MM.1S (cell line): ENCODE measurements around the gene CRKL.

Experiments
- DNase-seq: peaks from one replicate; pipeline ENCODE4 v3.0.0-alpha.2; 2015
- H2AFZ ChIP-seq: fragments of 300-600 bp; sonication (generic); 2 replicates; pipeline ENCODE4 v1.6.0; 2016; ENCODE audit warnings: antibody characterized with exemption, low read length
- H3F3A ChIP-seq: fragments of 300-600 bp; sonication (generic); 2 replicates; pipeline ENCODE4 v1.6.1; 2016; ENCODE audit warnings: mild to moderate bottlenecking, antibody characterized with exemption, low read length, moderate library complexity, mixed read lengths; ENCODE audit not compliant: insufficient read depth
- H3K27ac ChIP-seq: fragments of 300-600 bp; sonication (generic); 2 replicates; pipeline ENCODE4 v1.5.1; 2016; ENCODE audit warnings: mild to moderate bottlenecking, low read length
- H3K27me3 ChIP-seq: fragments of 300-600 bp; sonication (generic); replicated peaks from 2 replicates; pipeline ENCODE4 v1.6.0; 2016; ENCODE audit warnings: low read length; ENCODE audit not compliant: insufficient read depth
- H3K36me3 ChIP-seq: fragments of 300-600 bp; sonication (generic); replicated peaks from 2 replicates; pipeline ENCODE4 v1.6.1; 2016; ENCODE audit warnings: mild to moderate bottlenecking, low read length, mixed read lengths; ENCODE audit not compliant: insufficient read depth
- H3K4me1 ChIP-seq: fragments of 300-600 bp; sonication (generic); 2 replicates; pipeline ENCODE4 v1.6.1; 2016; ENCODE audit warnings: low read length, mixed read lengths
- H3K4me2 ChIP-seq: fragments of 300-600 bp; sonication (generic); 2 replicates; pipeline ENCODE4 v1.6.0; 2016; ENCODE audit warnings: low read depth, low read length
- H3K4me3 ChIP-seq: fragments of 300-600 bp; sonication (generic); 2 replicates; pipeline ENCODE4 v1.5.1; 2016; ENCODE audit warnings: low read length, mixed read lengths
- H3K79me2 ChIP-seq: fragments of 300-600 bp; sonication (generic); 2 replicates; pipeline ENCODE4 v1.6.1; 2016; ENCODE audit warnings: mixed run types, low read length, mixed read lengths
- H3K9ac ChIP-seq: fragments of 300-600 bp; sonication (generic); 2 replicates; pipeline ENCODE4 v1.6.1; 2016; ENCODE audit warnings: low read length, mixed read lengths
- H3K9me2 ChIP-seq: fragments of 300-600 bp; sonication (generic); replicated peaks from 2 replicates; pipeline ENCODE4 v1.6.1; 2016; ENCODE audit warnings: mild to moderate bottlenecking, low read length, mixed read lengths; ENCODE audit not compliant: insufficient read depth
- H3K9me3 ChIP-seq: fragments of 300-600 bp; sonication (generic); replicated peaks from 2 replicates; pipeline ENCODE4 v1.6.1; 2016; ENCODE audit warnings: mild to moderate bottlenecking, low read length, mixed read lengths; ENCODE audit not compliant: insufficient read depth
- H4K20me1 ChIP-seq: fragments of 300-600 bp; sonication (generic); 2 replicates; pipeline ENCODE4 v1.6.1; 2016; ENCODE audit warnings: mild to moderate bottlenecking, low read length, moderate library complexity, mixed read lengths; ENCODE audit not compliant: insufficient read depth
- EZH2 ChIP-seq: fragments of 300-600 bp; sonication (generic); optimal IDR thresholded peaks from 2 replicates; pipeline ENCODE3; 2017; ENCODE audit warnings: low read depth, mild to moderate bottlenecking, antibody characterized with exemption, low read length, mixed read lengths
- EZH2phosphoT487 ChIP-seq: fragments of 300-600 bp; sonication (generic); IDR thresholded peaks from 2 replicates; pipeline ENCODE4 v1.6.1; 2018; ENCODE audit warnings: antibody characterized with exemption, low read length
- TF ChIP-seq, protein P1 (sequence below): fragments of 300-600 bp; sonication (generic); IDR thresholded peaks from 2 replicates; pipeline ENCODE4 v1.5.1; 2016; ENCODE audit warnings: antibody characterized with exemption, low read length, mixed read lengths

Gene CRKL

DNA sequence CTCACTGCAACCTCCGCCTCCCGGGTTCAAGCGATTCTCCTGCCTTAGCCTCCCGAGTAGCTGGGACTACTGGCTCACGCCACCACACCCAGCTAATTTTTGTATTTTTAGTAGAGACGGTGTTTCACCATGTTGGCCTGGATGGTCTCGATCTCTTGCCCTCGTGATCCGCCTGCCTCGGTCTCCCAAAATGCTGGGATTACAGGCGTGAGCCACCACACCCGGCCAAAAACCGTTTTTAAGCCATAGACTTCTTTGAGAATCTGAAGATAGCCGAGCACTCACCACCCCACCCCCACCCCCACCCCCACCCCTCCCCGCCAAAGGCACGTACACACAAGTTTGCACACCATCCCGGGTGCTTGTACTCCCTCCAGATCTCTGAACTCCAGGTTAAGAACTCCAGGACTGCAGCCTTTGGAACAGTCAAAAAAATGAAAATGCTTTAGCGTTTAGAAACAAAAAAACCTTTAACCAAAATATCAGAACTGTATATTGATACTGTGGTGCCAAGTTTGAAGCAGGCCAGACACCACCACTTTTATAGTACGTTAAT is 1.5 kb downstream of the CRKL start:
- Histone ChIP-seq H3K4me3 (peak overlapping the region; percentile 95), H3F3A (peaks cover 3% of the 10 kb centered on the region; the same call in 1 of the 2 replicates), H3K9ac (peak overlapping the region; percentile 92), H2AFZ (no peak overlapping the region), H3K9me3 (no peaks in the 10 kb centered on the region), H3K36me3 (no peaks in the 10 kb centered on the region; the same call in 1 of the 2 replicates), H3K9me2 (no peaks in the 10 kb centered on the region), H4K20me1 (peaks cover 39% of the 10 kb centered on the region), H3K4me2 (peak overlapping the region; percentile 79), H3K79me2 (peaks cover 65% of the 10 kb centered on the region), H3K4me1 (peaks cover 10% of the 10 kb centered on the region), H3K27me3 (no peaks in the 10 kb centered on the region), H3K27ac (no peak overlapping the region)
- TF ChIP-seq EZH2 (no peak), EZH2phosphoT487 (no peak)
- DNase-seq: no peak

DNA sequence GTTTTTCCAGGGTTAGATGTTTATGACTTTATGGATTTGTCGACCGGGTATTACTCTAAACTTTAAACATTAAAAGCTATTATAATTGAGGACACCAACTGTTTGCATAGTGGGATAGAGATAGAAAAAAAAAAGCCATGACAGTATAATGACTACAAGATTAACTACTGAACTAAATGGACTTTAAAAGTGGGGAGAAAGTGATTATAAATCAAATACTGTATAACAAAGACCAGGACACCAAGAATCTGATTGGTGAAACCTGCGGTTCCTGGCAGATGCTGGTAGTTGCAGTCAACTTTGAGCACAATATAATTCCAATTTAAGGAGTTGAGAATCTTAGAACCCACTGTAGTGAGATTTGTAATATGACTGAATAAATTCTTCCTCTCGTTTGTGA is 2.5 kb downstream of the CRKL start:
- Histone ChIP-seq H3K27me3 (no peaks in the 10 kb centered on the region), H3K9ac (peak overlapping the region; percentile 58; the same call in 1 of the 2 replicates), H4K20me1 (peaks cover 48% of the 10 kb centered on the region), H3F3A (peaks cover 3% of the 10 kb centered on the region; the same call in 1 of the 2 replicates), H3K9me2 (no peaks in the 10 kb centered on the region), H3K4me2 (peak overlapping the region; percentile 79), H3K4me3 (peak overlapping the region; percentile 82), H3K27ac (no peak overlapping the region), H3K9me3 (no peaks in the 10 kb centered on the region), H2AFZ (no peak overlapping the region), H3K36me3 (no peaks in the 10 kb centered on the region; the same call in 1 of the 2 replicates), H3K79me2 (peaks cover 75% of the 10 kb centered on the region), H3K4me1 (peaks cover 10% of the 10 kb centered on the region)
- DNase-seq: no peak
- TF ChIP-seq, protein P1, sequence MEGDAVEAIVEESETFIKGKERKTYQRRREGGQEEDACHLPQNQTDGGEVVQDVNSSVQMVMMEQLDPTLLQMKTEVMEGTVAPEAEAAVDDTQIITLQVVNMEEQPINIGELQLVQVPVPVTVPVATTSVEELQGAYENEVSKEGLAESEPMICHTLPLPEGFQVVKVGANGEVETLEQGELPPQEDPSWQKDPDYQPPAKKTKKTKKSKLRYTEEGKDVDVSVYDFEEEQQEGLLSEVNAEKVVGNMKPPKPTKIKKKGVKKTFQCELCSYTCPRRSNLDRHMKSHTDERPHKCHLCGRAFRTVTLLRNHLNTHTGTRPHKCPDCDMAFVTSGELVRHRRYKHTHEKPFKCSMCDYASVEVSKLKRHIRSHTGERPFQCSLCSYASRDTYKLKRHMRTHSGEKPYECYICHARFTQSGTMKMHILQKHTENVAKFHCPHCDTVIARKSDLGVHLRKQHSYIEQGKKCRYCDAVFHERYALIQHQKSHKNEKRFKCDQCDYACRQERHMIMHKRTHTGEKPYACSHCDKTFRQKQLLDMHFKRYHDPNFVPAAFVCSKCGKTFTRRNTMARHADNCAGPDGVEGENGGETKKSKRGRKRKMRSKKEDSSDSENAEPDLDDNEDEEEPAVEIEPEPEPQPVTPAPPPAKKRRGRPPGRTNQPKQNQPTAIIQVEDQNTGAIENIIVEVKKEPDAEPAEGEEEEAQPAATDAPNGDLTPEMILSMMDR: no peak
- TF ChIP-seq EZH2 (no peak), EZH2phosphoT487 (no peak)

DNA sequence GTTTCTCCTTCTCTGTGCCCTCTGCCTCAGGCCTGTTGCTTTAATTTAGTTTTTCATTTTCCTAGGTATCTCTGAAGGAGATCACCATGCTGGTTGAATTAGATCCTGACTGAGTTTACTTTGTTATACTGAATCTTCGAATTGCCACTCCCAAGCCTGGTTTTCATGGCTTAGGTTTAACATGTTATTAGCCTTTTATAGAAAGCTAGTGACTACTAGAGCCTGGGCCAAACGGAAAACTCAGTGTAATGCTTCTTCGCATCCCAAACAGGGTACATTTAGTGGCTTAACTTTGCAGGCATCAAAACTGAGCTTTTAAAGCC is 3.6 kb downstream of the CRKL start:
- no peak for TF ChIP-seq EZH2phosphoT487
- TF ChIP-seq, protein P1: no peak
- no peak for TF ChIP-seq EZH2
- Histone ChIP-seq H4K20me1 (peaks cover 58% of the 10 kb centered on the region), H3K27ac (no peak overlapping the region)

DNA sequence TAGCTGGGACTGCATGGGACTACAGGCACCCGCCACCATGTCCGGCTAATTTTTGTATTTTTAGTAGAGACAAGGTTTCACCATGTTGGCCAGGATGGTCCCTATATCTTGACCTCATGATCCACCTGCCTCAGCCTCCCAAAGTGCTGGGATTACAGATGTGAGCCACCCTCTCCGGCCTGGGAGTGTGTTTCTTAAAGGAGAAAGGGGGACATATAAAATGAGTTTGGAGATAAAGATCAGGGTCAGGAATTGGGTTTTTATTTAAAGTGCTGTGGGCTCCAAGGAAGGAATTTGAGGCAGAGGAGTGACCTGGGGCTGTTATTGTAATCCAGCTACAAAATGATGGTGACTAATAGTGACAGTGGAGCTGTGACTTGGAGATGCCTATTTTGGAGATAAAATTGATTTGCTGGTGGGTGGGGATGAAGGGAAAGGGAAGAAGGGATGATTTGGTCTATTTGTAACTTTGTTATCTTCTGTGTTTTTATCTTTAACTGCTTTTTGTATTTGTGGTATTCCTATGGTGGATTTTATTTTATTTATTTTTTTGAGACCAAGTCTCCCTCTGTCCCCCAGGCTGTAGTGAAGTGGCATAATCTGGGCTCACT is 5.0 kb downstream of the CRKL start:
- H3K9ac ChIP-seq: no peak overlapping the region
- H4K20me1 ChIP-seq: peaks cover 67% of the 10 kb centered on the region
- no peaks in the 10 kb centered on the region for H3K9me3 ChIP-seq
- no peaks in the 10 kb centered on the region for H3K27me3 ChIP-seq
- H3K4me2 ChIP-seq: no peak overlapping the region
- TF ChIP-seq EZH2phosphoT487 (no peak), EZH2 (no peak)
- TF ChIP-seq, protein P1: no peak
- peaks cover 100% of the 10 kb centered on the region for H3K79me2 ChIP-seq
- H3K9me2 ChIP-seq: no peaks in the 10 kb centered on the region
- H3F3A ChIP-seq: 0 out of 2 replicates have a peak, but pooled peaks cover 3% of the 10 kb centered on the region
- no peaks in the 10 kb centered on the region; the same call in 1 of the 2 replicates for H3K36me3 ChIP-seq
- H2AFZ ChIP-seq: no peak overlapping the region
- H3K4me1 ChIP-seq: peaks cover 10% of the 10 kb centered on the region
- no peak overlapping the region for H3K4me3 ChIP-seq
- H3K27ac ChIP-seq: no peak overlapping the region
- no peak for DNase-seq

More for the DNA sequence above, 3.6 kb downstream of the CRKL start:
- no peak overlapping the region for H3K9ac ChIP-seq
- peak overlapping the region; percentile 82; the same call in 1 of the 2 replicates for H3K4me3 ChIP-seq
- no peaks in the 10 kb centered on the region for H3K9me3 ChIP-seq
- H3F3A ChIP-seq: peaks cover 3% of the 10 kb centered on the region; the same call in 1 of the 2 replicates
- no peaks in the 10 kb centered on the region for H3K27me3 ChIP-seq
- H3K36me3 ChIP-seq: no peaks in the 10 kb centered on the region; the same call in 1 of the 2 replicates
- peaks cover 10% of the 10 kb centered on the region for H3K4me1 ChIP-seq
- no peaks in the 10 kb centered on the region for H3K9me2 ChIP-seq
- no peak for DNase-seq
- H3K4me2 ChIP-seq: peak overlapping the region; percentile 79; the same call in 1 of the 2 replicates
- H2AFZ ChIP-seq: no peak overlapping the region
- peaks cover 86% of the 10 kb centered on the region for H3K79me2 ChIP-seq
